Keratinocyte (primary cell): ENCODE measurements around the gene EVC. TPM values are rescaled to one million over a fixed set of nuclear protein-coding genes. Genes with fewer than 3 reads are reported as not detected.

Experiments
- DNase-seq: peaks from one replicate; pipeline ENCODE4 v3.0.0-alpha.2; 2011; ENCODE audit warnings: low read depth, missing footprints, low spot score
- FAIRE-seq: peaks from 2 replicates; lab custom pipeline; 2011; peaks lifted over from hg19 to GRCh38; lab: Jason Lieb, UNC
- H2AFZ ChIP-seq: 2 replicates; pipeline ENCODE4 v1.6.0; 2012; ENCODE audit warnings: low read length, control low read depth, inconsistent platforms; ENCODE audit not compliant: control insufficient read depth
- H3K27ac ChIP-seq: 2 replicates; pipeline ENCODE4 v1.5.1; 2011; ENCODE audit warnings: low read length; ENCODE audit not compliant: control insufficient read depth, insufficient read depth
- H3K27me3 ChIP-seq: 3 replicates; pipeline ENCODE4 v1.6.0; 2011; ENCODE audit warnings: low read length; ENCODE audit not compliant: control insufficient read depth, insufficient read depth; ENCODE audit errors: extremely low read depth
- H3K36me3 ChIP-seq, 2 experiments: 2 replicates in 1 of 2; 3 replicates in 1 of 2; pipeline ENCODE4 v1.5.1; 2011; ENCODE audit warnings: low read length in 2 of 2, mild to moderate bottlenecking in 1 of 2; ENCODE audit not compliant: control insufficient read depth in 2 of 2, insufficient read depth in 2 of 2; ENCODE audit errors: extremely low read depth in 1 of 2
- H3K4me1 ChIP-seq: 3 replicates; pipeline ENCODE4 v1.5.1; 2011; ENCODE audit warnings: low read length; ENCODE audit not compliant: control insufficient read depth, insufficient read depth; ENCODE audit errors: extremely low read depth
- H3K4me2 ChIP-seq: 3 replicates; pipeline ENCODE4 v1.6.0; 2011; ENCODE audit warnings: low read depth, low read length; ENCODE audit not compliant: control insufficient read depth, insufficient read depth; ENCODE audit errors: extremely low read depth
- H3K4me3 ChIP-seq, 3 experiments: fragments of 200-600 bp in 1 of 3; sonication (generic) in 1 of 3; 2 replicates in 2 of 3; 3 replicates in 1 of 3; pipeline ENCODE4 v1.5.1; 2011 to 2016; ENCODE audit warnings: low read length in 3 of 3, mild to moderate bottlenecking in 3 of 3, control low read depth in 2 of 3, inconsistent platforms in 1 of 3, low read depth in 1 of 3, mixed read lengths in 1 of 3, mixed run types in 1 of 3, moderate library complexity in 1 of 3; ENCODE audit not compliant: control insufficient read depth in 2 of 3, insufficient read depth in 2 of 3; ENCODE audit errors: extremely low read depth in 1 of 3
- H3K79me2 ChIP-seq: 2 replicates; pipeline ENCODE4 v1.6.0; 2012; ENCODE audit warnings: low read length; ENCODE audit not compliant: control insufficient read depth, insufficient read depth
- H3K9ac ChIP-seq: 3 replicates; pipeline ENCODE4 v1.6.0; 2011; ENCODE audit warnings: low read length; ENCODE audit not compliant: control insufficient read depth, insufficient read depth; ENCODE audit errors: extremely low read depth
- H3K9me1 ChIP-seq: 3 replicates; pipeline ENCODE4 v1.6.0; 2011; ENCODE audit warnings: low read length; ENCODE audit not compliant: control insufficient read depth, insufficient read depth; ENCODE audit errors: extremely low read depth
- H3K9me3 ChIP-seq: 2 replicates; pipeline ENCODE4 v1.5.1; 2012; ENCODE audit warnings: low read depth, low read length; ENCODE audit not compliant: control insufficient read depth
- H4K20me1 ChIP-seq: 3 replicates; pipeline ENCODE4 v1.6.0; 2011; ENCODE audit warnings: low read length; ENCODE audit not compliant: control insufficient read depth, insufficient read depth; ENCODE audit errors: extremely low read depth
- EZH2 ChIP-seq: IDR thresholded peaks from one replicate; pipeline ENCODE4 v1.6.1; 2012; ENCODE audit warnings: inconsistent platforms, mild to moderate bottlenecking, low read length, moderate library complexity
- dilution Hi-C: fragments of 300-500 bp; cut with MboI; formaldehyde crosslinking; loops from one replicate; pipeline ENCODE4 v1.7.0; 2020; ENCODE audit warnings: low sequenced_read_pairs; ENCODE audit not compliant: extremely low pct_ligation_motif_present
- polyA plus RNA-seq, 5 experiments: library from polyadenylated mRNA; depleted of rRNA in 3 of 5; stranded (reverse) in 3 of 5; stranded (forward) in 1 of 5; unstranded in 1 of 5; fragments of >200 nt; gene quantifications; 1 replicate in 1 of 5; 2 replicates in 3 of 5; 3 replicates in 1 of 5; pipeline versions ENCODE4 v1.2.1 to v1.2.3, GENCODE V29; 2011 to 2012; ENCODE audit warnings: missing spikeins in 2 of 5, low read depth in 1 of 5, low replicate concordance in 1 of 5
- TF ChIP-seq, protein P1 (sequence below), 3 experiments: IDR thresholded peaks in 1 of 3; conservative IDR thresholded peaks in 1 of 3; optimal IDR thresholded peaks in 1 of 3; 2 replicates in 2 of 3; 3 replicates in 1 of 3; pipeline versions ENCODE3 to v1.5.1; 2011; ENCODE audit warnings: low read length in 3 of 3, mild to moderate bottlenecking in 3 of 3, moderate library complexity in 2 of 3, control low read depth in 1 of 3, inconsistent platforms in 1 of 3; ENCODE audit not compliant: insufficient read depth in 2 of 3; ENCODE audit errors: extremely low read depth in 1 of 3

Gene EVC
- polyA plus RNA-seq, 1 donor (not counting 4 experiments of a cell fraction or from before 2014, with no cell fraction given): 7.3 TPM

DNA sequence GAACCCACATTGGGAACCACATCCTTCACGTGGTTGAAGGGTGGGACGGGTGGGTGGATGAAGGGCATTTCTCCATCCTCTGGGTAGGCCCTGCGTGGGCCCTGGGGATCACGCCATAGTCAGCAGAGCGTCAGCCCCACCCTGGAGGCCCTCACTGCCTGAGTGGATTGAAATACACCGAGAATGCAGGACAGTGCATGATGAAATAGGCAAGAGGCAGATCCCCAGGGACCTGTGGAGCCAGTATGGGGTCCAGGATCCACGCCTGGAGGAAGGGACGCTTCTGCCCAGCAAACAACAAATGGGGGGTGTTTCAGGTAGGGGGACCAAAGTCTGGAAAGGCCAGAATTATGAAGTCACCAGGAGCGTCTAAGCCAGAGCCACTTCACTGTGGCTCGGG, 19.4 kb downstream of the EVC start:
- Histone ChIP-seq H3K4me1 (no peaks in the 10 kb centered on the region), H3K27ac (no peak overlapping the region), H3K9me1 (no peaks in the 10 kb centered on the region), H3K79me2 (peaks cover 24% of the 10 kb centered on the region), H3K27me3 (no peaks in the 10 kb centered on the region), H4K20me1 (peaks cover 6% of the 10 kb centered on the region), H3K9me3 (no peaks in the 10 kb centered on the region), H3K4me2 (no peak overlapping the region), H3K9ac (no peak overlapping the region), H2AFZ (no peak overlapping the region), H3K36me3 (peaks cover 46 to 48% of the 10 kb centered on the region in 2 experiments), H3K4me3 (no peak overlapping the region)
- FAIRE-seq: no peak
- DNase-seq: no peak
- TF ChIP-seq EZH2: no peak
- TF ChIP-seq, protein P1, sequence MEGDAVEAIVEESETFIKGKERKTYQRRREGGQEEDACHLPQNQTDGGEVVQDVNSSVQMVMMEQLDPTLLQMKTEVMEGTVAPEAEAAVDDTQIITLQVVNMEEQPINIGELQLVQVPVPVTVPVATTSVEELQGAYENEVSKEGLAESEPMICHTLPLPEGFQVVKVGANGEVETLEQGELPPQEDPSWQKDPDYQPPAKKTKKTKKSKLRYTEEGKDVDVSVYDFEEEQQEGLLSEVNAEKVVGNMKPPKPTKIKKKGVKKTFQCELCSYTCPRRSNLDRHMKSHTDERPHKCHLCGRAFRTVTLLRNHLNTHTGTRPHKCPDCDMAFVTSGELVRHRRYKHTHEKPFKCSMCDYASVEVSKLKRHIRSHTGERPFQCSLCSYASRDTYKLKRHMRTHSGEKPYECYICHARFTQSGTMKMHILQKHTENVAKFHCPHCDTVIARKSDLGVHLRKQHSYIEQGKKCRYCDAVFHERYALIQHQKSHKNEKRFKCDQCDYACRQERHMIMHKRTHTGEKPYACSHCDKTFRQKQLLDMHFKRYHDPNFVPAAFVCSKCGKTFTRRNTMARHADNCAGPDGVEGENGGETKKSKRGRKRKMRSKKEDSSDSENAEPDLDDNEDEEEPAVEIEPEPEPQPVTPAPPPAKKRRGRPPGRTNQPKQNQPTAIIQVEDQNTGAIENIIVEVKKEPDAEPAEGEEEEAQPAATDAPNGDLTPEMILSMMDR (optimal IDR thresholded peaks at IDR 0.05 in 1 of 3, IDR thresholded peaks at IDR 0.05 in 1 of 3, conservative IDR thresholded peaks at IDR 0.05 in 1 of 3; ENCODE audit: extremely low read depth in 1 of 3, insufficient read depth in 2 of 3, low read length in 3 of 3): no peak
- dilution Hi-C loops: no loop called here

DNA sequence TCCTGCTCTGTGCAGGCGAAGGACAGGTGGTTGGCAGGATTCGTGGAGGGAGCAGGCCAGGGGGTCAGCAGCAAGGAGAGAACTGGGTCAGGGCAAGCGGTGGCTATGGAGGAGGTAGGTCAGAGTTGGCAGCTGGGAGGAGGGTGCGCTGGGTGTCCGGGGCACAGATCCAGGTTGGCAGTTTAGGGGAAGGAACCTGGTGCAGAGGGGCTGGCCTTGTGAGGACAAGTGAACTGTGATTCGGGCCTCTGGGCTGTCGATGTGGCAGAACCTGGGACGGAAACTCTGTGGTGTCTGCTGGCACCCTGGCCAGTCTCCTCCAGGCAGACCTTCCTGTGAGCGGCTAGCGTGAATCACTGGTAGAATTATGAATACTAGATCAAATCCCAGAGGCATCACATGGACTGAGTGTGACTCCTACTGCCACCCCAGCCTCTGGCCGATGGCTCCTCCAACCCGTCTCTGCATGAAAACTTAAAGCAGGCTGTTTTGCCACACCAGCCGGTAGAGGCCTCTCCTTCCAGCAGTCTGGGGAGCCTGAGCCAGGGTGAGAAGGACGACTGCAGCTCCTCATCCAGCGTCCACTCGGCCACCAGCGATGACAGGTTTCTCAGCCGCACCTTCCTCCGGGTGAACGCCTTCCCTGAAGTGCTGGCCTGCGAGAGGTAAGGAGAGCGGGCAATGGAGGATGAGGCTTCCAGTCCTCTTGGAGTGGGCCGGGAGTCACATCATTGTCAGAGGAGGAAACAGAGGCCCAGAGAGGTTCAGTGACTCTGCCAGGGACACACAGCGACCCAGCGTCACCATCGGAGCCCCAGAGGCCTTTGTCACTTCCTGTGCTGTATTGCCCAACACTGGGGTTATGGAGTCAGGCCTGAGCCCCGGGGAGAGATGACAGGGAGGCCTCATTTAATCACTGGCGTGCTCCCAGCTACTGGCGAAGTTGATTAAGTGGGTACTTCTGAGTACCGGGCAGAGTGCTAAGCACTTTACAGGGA, 20.3 kb downstream of the EVC start:
- Histone ChIP-seq H3K9me3 (no peaks in the 10 kb centered on the region), H3K4me3 (no peak overlapping the region), H3K27me3 (no peaks in the 10 kb centered on the region), H3K4me1 (no peaks in the 10 kb centered on the region), H3K9ac (no peak overlapping the region), H3K4me2 (no peak overlapping the region), H3K27ac (no peak overlapping the region), H3K79me2 (peaks cover 16% of the 10 kb centered on the region), H3K36me3 (peaks cover 45 to 51% of the 10 kb centered on the region in 2 experiments), H2AFZ (no peak overlapping the region), H3K9me1 (no peaks in the 10 kb centered on the region), H4K20me1 (peaks cover 6% of the 10 kb centered on the region)
- dilution Hi-C loops: no loop called here
- TF ChIP-seq, protein P1 (optimal IDR thresholded peaks at IDR 0.05 in 1 of 3, IDR thresholded peaks at IDR 0.05 in 1 of 3, conservative IDR thresholded peaks at IDR 0.05 in 1 of 3; ENCODE audit: extremely low read depth in 1 of 3, insufficient read depth in 2 of 3, low read length in 3 of 3): no peak
- no peak for TF ChIP-seq EZH2
- no peak for FAIRE-seq
- no peak for DNase-seq
